ENCODE results near the gene TGFBRAP1.
A peak's percentile ranks its signal among the peaks of the same experiment; 100 is the strongest.

GRCh38 chr2:105344704-105345345 lies 15.3 kb upstream of the TGFBRAP1 start:
- TF ChIP-seq, protein P1, sequence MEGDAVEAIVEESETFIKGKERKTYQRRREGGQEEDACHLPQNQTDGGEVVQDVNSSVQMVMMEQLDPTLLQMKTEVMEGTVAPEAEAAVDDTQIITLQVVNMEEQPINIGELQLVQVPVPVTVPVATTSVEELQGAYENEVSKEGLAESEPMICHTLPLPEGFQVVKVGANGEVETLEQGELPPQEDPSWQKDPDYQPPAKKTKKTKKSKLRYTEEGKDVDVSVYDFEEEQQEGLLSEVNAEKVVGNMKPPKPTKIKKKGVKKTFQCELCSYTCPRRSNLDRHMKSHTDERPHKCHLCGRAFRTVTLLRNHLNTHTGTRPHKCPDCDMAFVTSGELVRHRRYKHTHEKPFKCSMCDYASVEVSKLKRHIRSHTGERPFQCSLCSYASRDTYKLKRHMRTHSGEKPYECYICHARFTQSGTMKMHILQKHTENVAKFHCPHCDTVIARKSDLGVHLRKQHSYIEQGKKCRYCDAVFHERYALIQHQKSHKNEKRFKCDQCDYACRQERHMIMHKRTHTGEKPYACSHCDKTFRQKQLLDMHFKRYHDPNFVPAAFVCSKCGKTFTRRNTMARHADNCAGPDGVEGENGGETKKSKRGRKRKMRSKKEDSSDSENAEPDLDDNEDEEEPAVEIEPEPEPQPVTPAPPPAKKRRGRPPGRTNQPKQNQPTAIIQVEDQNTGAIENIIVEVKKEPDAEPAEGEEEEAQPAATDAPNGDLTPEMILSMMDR (IDR thresholded peaks at IDR 0.05), result peak in 3 of 4 experiments; percentile 21 to 41 (median 33)
- TF ChIP-seq POLR2AphosphoS5 (IDR thresholded peaks at IDR 0.05) (no peak), POLR2A (IDR thresholded peaks at IDR 0.05) (no peak)

Data from gastroesophageal sphincter (tissue), 3 donors.